ENCODE measurements around the gene ISCA2. TPM values are rescaled to one million over a fixed set of nuclear protein-coding genes. Genes with fewer than 3 reads are reported as not detected.

Gene ISCA2
- total and polyA plus RNA-seq, 2 donors (not counting 1 experiment from before 2014, with no cell fraction given) = 14.1 to 28.3 TPM

DNA sequence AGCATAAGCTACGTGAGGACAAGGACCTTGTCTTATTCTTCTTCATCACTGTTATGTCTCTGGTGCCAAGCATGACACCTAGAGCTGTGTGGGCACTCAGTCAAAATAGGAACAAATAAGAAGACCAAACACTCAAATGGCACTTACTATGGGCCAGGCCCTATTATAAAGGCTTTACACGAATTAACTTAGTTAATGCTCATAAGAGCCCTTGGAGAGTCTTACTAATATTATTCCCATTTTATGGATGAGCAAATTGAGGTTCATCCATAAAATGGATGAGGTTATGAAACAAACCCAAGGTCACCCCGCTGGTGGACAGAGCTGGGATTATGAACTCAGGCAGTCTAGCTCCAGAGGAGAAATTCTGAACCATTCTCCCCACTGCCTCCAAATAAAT, 47.7 kb downstream of the ISCA2 start:
- H2AFZ ChIP-seq (ENCODE audit: insufficient read depth, low read depth, low read length, poor library complexity, severe bottlenecking) = no peak overlapping the region
- ATAC-seq (ENCODE audit: low read depth) = no peak
- no peaks in the 10 kb centered on the region for H3K36me3 ChIP-seq (replicated peaks in 1 of 2; ENCODE audit: control extremely low read depth in 1 of 2, control insufficient read depth in 1 of 2, extremely low read depth in 1 of 2, insufficient read depth in 2 of 2, low read length in 1 of 2)
- CTCF ChIA-PET = no interaction called here
- H3K4me1 ChIP-seq (ENCODE audit: control insufficient read depth in 2 of 2, insufficient read depth in 2 of 2, low read length in 2 of 2) = no peaks in the 10 kb centered on the region
- no peaks in the 10 kb centered on the region for H3K9me3 ChIP-seq (ENCODE audit: control extremely low read depth in 1 of 3, control insufficient read depth in 2 of 3, insufficient read depth in 1 of 3, low read length in 2 of 3)
- Mint-ChIP-seq H3K27ac (no peak overlapping the region), H3K4me1 (no peaks in the 10 kb centered on the region), H3K9me3 (ENCODE audit: insufficient read depth) (no peaks in the 10 kb centered on the region), H3K4me3 (no peak overlapping the region), H3K27me3 (peaks cover 14% of the 10 kb centered on the region)
- TF ChIP-seq, protein P1, sequence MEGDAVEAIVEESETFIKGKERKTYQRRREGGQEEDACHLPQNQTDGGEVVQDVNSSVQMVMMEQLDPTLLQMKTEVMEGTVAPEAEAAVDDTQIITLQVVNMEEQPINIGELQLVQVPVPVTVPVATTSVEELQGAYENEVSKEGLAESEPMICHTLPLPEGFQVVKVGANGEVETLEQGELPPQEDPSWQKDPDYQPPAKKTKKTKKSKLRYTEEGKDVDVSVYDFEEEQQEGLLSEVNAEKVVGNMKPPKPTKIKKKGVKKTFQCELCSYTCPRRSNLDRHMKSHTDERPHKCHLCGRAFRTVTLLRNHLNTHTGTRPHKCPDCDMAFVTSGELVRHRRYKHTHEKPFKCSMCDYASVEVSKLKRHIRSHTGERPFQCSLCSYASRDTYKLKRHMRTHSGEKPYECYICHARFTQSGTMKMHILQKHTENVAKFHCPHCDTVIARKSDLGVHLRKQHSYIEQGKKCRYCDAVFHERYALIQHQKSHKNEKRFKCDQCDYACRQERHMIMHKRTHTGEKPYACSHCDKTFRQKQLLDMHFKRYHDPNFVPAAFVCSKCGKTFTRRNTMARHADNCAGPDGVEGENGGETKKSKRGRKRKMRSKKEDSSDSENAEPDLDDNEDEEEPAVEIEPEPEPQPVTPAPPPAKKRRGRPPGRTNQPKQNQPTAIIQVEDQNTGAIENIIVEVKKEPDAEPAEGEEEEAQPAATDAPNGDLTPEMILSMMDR (IDR thresholded peaks at IDR 0.05) = no peak
- no peak for TF ChIP-seq EZH2 (IDR thresholded peaks at IDR 0.05; ENCODE audit: borderline replicate concordance, insufficient read depth, low read depth, low read length, poor library complexity, severe bottlenecking)
- H3K4me3 ChIP-seq (ENCODE audit: control extremely low read depth in 1 of 5, extremely low read depth in 1 of 5, insufficient read depth in 1 of 5, low read depth in 2 of 5, low read length in 4 of 5) = no peak overlapping the region
- no peaks in the 10 kb centered on the region for H4K20me1 ChIP-seq (ENCODE audit: control insufficient read depth, insufficient read depth, low read length, poor library complexity, severe bottlenecking)
- POLR2A ChIA-PET = no interaction called here
- DNase-seq = no peak
- no peak overlapping the region for H3K4me2 ChIP-seq (replicated peaks; ENCODE audit: low read depth, low read length, poor library complexity, severe bottlenecking)
- no peaks in the 10 kb centered on the region for H3K27me3 ChIP-seq (replicated peaks in 1 of 4; ENCODE audit: control extremely low read depth in 1 of 4, control insufficient read depth in 3 of 4, insufficient read depth in 4 of 4, low read length in 3 of 4)
- 100% methylated on average over 1 of the region's 3 CpGs for WGBS (ENCODE audit: insufficient coverage)
- no peak overlapping the region for H3K27ac ChIP-seq (ENCODE audit: low read length in 2 of 2)
- H3K9ac ChIP-seq (ENCODE audit: low read length) = no peak overlapping the region
- intact Hi-C loops (cut with micrococcal nuclease) = no loop called here
- H3K79me2 ChIP-seq (ENCODE audit: control insufficient read depth, insufficient read depth, low read length) = no peaks in the 10 kb centered on the region

GRCh38 chr14:74542056-74542685, 48.6 kb downstream of the ISCA2 start:
- Histone ChIP-seq H3K9me3 (ENCODE audit: control extremely low read depth in 1 of 3, control insufficient read depth in 2 of 3, insufficient read depth in 1 of 3, low read length in 2 of 3) (no peaks in the 10 kb centered on the region), H3K27ac (ENCODE audit: low read length in 2 of 2) (no peak overlapping the region), H4K20me1 (ENCODE audit: control insufficient read depth, insufficient read depth, low read length, poor library complexity, severe bottlenecking) (no peaks in the 10 kb centered on the region), H3K4me1 (ENCODE audit: control insufficient read depth in 2 of 2, insufficient read depth in 2 of 2, low read length in 2 of 2) (no peaks in the 10 kb centered on the region), H3K9ac (ENCODE audit: low read length) (no peak overlapping the region), H3K27me3 (replicated peaks in 1 of 4; ENCODE audit: control extremely low read depth in 1 of 4, control insufficient read depth in 3 of 4, insufficient read depth in 4 of 4, low read length in 3 of 4) (no peaks in the 10 kb centered on the region), H3K36me3 (replicated peaks in 1 of 2; ENCODE audit: control extremely low read depth in 1 of 2, control insufficient read depth in 1 of 2, extremely low read depth in 1 of 2, insufficient read depth in 2 of 2, low read length in 1 of 2) (no peaks in the 10 kb centered on the region), H2AFZ (ENCODE audit: insufficient read depth, low read depth, low read length, poor library complexity, severe bottlenecking) (no peak overlapping the region), H3K79me2 (ENCODE audit: control insufficient read depth, insufficient read depth, low read length) (no peaks in the 10 kb centered on the region), H3K4me2 (replicated peaks; ENCODE audit: low read depth, low read length, poor library complexity, severe bottlenecking) (no peak overlapping the region), H3K4me3 (ENCODE audit: control extremely low read depth in 1 of 5, extremely low read depth in 1 of 5, insufficient read depth in 1 of 5, low read depth in 2 of 5, low read length in 4 of 5) (no peak overlapping the region)
- H3K4me1 Mint-ChIP-seq = no peaks in the 10 kb centered on the region
- 93% methylated on average over 10 of the region's 10 CpGs for WGBS (ENCODE audit: insufficient coverage)
- POLR2A ChIA-PET = no interaction called here
- ATAC-seq (ENCODE audit: low read depth) (no peak), DNase-seq (no peak)
- no peak for TF ChIP-seq EZH2 (IDR thresholded peaks at IDR 0.05; ENCODE audit: borderline replicate concordance, insufficient read depth, low read depth, low read length, poor library complexity, severe bottlenecking)
- TF ChIP-seq, protein P1 (IDR thresholded peaks at IDR 0.05) = no peak
- H3K27ac Mint-ChIP-seq = no peak overlapping the region
- CTCF ChIA-PET = no interaction called here
- H3K4me3 Mint-ChIP-seq = no peak overlapping the region
- peaks cover 14% of the 10 kb centered on the region for H3K27me3 Mint-ChIP-seq
- no peaks in the 10 kb centered on the region for H3K9me3 Mint-ChIP-seq (ENCODE audit: insufficient read depth)
- intact Hi-C loops (cut with micrococcal nuclease) = no loop called here
